Measurements from ENCODE around the gene FBXW9.

DNA sequence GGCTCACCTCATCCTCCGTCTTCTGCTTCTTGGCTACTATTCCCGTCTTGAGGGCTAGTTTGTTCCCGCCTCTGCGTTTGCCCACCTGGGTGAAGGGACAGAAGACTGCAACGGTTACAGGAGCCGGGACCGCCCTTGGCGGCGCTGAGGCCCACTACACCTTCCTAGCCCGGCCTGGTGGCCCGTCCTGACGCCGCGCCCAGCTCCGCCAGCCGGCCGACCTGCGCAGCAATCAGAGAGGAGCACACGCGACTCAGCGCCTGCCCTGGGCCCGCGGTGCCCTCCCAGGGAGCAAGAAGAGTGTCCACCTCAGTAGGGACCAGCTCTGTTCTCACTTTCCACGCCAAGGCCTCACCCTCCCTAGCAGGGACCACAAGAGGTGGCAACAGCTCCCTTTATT is 34.9 kb upstream of the FBXW9 start:
- TF ChIP-seq POLR2AphosphoS5 (IDR thresholded peaks at IDR 0.05): no peak
- TF ChIP-seq, protein P1, sequence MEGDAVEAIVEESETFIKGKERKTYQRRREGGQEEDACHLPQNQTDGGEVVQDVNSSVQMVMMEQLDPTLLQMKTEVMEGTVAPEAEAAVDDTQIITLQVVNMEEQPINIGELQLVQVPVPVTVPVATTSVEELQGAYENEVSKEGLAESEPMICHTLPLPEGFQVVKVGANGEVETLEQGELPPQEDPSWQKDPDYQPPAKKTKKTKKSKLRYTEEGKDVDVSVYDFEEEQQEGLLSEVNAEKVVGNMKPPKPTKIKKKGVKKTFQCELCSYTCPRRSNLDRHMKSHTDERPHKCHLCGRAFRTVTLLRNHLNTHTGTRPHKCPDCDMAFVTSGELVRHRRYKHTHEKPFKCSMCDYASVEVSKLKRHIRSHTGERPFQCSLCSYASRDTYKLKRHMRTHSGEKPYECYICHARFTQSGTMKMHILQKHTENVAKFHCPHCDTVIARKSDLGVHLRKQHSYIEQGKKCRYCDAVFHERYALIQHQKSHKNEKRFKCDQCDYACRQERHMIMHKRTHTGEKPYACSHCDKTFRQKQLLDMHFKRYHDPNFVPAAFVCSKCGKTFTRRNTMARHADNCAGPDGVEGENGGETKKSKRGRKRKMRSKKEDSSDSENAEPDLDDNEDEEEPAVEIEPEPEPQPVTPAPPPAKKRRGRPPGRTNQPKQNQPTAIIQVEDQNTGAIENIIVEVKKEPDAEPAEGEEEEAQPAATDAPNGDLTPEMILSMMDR (IDR thresholded peaks at IDR 0.05): no peak
- TF ChIP-seq EP300 (IDR thresholded peaks at IDR 0.05): no peak
- no peak for TF ChIP-seq POLR2A (IDR thresholded peaks at IDR 0.05)
